ENCODE data around the gene HSD11B2.
"Not testable (repeated sequence)": the region's sequence is repeated elsewhere in the genome, so short reads cannot be mapped to it uniquely, and the experiment has no call there.

HSD11B2 gene

DNA sequence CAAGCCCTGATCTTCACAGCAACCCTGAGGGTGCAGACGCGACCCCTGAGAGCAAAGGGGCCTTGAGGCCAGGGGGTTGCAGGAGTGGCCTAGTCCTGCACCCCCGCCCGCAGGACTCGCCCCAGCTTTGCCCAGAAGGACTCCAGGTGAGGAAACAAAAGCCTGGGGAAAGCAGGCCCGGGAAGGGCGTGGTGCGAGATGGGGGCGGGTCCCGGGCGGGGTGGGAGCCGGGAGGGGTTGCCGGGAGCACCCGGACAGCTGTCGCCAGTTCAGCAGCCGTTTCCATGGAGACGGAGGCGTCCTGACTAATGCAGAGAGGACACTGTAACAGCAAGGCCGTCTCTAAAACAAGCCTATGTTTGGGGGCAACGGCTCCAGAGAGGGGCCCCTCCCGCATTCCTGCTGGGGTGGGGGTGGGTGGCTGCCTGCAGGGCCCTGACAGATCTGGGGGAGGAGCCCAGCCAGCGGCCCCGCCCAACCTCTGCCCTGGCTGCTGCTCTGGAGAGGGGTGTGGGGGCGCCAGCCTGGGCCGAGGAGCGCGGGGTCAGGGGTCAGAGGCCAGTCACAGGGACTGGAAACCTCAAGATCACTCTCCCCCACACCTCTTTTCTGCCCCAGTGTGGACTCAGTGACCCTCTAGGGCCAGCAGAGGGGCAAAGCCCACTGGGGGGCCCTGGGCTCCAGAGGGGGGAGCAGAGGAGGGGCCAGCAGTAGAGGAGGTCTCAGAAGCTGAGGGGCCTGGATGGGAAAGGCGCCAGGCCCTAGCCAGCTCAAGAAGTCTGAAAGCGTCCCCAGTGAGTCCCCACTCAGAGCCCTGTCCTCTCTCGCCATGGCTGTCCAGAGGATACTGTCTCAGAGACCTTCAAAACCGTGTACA lies 34.5 kb upstream of the HSD11B2 start:
- no peak for DNase-seq

DNA sequence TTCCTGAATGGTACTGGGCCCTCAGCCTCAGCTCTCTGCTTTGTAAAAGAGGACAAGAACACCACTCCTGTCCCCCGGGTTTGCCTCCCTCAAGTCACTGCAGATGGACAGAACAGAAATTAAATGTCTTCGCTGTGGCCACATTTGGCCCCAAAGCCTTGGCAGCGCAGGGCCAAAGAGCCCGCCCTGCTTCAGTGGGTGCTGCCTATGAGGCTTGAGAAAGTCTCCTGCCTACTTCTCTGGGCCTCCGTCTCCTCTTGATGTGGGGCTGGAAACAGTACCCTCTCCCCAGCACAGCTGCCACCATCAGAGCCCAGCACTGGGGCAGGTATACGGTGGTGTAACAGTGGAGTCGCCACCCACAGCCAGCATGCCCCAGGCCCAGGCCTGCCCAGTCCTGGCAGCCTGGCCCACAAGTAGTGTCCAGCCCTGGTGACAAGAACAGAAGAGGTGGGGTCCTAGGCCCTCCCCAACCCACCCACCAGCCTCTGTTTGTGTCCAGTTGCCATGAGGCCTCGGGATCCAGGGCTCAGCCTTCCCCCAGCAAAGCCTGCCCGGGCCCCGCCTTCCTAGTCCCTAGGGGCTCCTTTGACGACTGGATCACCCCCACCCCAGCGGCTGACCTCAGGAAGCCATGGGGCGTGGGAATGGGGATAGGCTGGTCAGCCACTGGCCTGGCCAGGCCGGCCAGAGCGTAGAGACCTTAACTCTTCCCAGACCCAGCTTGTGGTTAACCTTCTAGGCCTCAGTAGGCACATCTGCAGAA lies 33.7 kb upstream of the HSD11B2 start:
- no peak for DNase-seq

DNA sequence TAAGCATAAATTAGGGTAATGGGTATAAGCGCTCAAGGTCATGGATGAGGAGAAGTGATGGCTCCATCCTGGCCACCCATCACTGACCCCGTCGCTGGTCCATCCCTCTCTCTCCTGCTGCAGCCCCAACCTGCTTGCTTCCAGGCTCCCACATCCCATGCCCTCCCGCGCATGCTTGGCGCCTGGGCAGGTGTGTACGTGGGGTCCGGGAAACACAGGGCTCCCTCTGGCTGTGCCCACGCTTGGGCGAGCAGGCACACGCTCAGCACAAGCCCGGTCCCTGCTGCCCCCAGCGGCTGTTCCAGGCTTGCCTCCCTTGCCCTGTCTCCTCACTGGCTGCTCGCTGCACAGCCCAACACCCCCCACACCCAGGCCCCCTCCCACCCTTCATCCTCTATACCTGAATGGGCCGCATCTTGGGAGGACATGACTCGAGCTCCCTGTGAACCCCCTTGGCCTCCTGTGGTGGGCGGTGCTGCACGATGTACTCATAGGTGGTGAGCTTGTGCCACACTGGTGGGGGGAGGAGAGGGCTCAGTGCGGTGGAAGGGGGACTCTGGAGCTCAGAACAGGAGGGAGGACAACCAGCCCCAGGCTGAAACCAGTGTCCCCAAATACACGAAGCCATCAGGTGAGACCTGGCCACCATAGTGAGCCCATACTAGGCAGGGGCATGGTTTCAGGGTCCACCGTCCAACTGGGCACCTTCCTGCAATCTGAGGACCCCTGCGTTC lies 32.9 kb upstream of the HSD11B2 start:
- no peak for DNase-seq

DNA sequence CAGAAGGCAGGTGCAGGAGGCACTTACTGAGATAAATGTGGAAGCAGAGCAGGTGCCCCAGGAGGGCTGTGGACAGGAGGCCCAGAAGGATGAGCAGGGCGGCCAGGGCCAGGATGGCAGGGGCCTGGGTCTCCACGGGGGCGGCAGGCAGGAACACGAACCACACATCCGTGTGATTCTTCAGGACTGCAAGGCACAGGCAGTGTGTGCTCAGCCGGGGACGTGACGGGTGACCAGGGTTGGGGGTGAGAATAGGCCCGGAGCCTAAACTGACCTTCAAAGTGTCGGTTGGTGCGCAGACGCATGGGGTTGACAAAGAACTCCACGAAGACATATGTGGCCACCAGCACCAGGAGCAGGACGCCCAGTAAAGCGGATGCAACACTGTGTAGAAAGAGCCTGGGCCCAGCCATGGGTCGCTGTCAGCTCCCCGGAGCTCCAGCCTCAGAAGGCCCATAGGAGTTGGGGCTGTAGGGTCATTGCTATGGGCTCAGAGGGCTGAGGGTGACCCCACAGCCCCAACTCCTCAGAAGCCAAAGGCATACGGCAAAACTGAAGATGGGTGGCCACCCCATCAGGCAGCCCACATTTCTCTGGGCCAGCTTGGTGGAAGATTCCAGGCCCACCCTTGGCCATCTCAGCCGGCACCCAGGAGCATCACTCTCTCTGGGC lies 32.2 kb upstream of the HSD11B2 start:
- DNase-seq, result no peak

DNA sequence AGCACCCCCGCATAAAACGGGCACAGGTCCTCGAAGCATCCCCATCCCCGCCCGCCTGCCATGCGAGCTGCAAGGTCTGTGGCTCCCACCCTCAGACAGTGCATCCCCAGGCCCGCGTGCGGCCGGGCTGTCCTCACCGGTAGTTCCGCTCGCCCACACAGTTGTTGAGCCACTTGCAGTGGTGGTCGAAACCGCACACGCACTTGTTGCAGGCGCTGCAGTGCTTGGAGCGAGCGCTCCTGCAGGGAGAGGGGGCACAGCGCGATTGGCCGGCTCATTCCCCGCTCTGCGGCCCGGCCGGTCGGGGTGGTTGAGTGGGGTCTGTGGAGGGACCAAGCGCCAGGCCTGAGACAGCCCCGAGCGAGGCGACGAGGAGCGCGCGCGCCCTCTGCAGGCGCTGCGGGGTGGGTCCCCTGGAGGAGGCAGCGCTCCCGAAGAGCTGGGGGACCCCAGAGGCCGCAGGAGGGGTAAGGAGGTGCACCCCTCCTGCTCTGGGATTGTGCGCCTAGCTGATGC lies 31.6 kb upstream of the HSD11B2 start:
- DNase-seq, result no peak

DNA sequence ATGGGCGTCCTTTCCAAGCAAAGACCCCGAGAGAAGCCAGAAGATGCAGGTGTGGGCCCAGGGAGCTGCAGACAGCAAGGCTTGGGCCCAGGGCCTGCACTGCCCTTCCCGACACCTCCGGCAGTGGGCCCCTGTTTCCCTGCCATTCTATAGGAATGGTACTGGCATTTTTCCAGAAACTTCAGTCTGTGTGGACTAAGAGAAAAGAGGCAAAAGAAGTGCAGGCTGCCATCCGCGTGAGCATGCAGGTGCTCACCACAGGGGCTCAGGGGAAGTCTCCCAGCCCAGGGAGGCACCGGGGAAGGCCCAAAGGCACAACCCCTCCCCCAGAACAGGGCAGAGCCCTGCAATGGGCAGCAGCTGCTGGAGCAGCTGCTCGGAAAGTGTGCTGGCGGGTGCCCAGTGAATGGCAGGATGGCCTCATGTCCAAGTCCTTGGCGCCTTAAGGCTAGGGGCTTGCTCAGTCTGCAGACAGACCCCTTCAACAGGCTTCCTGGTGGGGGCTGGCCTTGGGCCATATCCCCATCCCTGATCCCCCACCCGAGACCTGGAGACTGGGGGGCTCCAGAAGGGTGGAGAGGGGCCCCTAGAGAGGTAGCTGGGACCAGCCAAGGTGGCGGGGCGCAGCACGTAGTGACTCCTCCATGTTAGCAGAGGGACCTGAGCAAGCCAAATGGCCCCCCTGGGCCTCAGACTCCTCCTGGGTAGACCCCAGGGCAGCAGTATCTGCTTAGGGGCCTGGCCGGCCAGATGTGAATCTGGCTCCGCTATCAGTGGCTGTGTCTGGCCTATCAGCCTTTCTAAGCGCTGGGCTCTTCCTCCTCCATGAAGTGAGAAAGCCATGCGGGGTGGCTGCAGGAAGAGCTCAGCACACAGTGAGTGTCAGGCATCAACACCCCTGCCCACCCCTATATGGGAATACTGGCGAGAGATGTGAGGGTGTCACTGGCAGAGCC lies 30.9 kb upstream of the HSD11B2 start:
- no peak for DNase-seq

DNA sequence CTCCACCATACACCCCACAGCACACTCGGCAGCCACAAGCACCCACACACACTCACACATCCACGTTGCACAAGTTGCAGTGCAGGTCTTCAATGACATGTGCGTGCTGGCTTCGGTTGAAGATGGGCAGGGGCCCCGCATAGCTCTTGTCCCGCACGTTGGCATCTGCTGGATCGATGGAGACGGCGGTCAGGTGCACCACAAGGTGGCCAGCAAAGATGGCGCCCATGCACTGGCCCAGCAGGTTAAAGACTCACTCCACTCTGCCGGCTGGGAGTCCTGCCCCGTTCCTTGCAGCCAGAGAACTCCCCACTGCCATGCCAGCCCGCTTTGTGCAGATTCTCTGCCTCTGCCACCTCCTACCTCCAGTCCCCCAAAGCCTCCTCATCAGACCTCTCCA lies 30.0 kb upstream of the HSD11B2 start:
- DNase-seq, result no peak

DNA sequence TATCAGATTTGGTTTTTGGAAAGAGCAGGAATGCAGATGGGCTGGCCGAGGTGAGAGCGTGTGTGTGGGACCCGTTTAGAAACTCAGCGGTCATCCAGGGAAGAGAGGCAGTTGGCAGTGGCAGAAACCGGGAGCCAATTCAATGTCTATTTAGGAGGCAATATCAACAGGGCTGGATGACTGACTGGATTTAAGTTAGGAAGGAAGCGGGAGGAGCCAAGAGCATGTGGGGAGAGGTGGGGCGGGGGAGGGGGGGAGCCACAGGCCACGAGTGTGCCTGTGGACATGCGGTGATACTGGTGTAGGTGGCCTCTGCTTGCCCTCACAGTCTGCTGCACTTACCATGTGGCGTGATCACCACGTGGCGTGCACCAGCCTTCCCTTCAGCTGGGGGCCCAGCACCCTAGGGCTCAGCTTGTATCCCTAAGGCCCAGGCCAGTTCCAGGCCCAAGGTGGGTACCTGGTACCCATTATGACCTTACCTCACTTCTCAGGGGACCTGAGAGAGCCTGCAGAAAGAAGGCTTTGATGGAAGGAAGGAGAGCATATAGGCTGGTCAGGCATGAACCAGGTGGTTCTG lies 26.9 kb upstream of the HSD11B2 start:
- no peak for DNase-seq

DNA sequence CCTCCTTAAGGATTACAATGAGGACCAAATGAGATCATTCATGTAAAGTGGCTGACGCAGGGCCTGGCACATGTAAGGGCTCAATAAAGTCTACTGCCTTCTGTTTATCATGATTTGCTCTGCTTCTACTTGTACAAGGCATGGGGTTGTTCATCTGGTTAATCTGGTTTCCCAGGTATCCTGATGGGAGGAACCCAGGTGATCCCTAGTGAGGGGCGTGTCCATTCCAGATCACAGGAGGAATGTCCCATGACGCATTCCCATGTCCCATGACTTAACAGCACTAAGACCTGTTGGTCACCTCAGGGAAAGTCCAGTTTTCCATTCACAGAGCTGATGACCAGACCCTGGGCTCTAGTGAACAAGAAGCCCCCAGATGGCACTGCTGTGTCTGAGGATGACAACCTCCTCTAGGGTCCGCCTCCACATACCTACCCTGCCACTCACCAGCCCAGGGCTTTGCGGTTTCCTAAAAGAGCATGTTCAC lies 26.1 kb upstream of the HSD11B2 start:
- DNase-seq, result no peak

DNA sequence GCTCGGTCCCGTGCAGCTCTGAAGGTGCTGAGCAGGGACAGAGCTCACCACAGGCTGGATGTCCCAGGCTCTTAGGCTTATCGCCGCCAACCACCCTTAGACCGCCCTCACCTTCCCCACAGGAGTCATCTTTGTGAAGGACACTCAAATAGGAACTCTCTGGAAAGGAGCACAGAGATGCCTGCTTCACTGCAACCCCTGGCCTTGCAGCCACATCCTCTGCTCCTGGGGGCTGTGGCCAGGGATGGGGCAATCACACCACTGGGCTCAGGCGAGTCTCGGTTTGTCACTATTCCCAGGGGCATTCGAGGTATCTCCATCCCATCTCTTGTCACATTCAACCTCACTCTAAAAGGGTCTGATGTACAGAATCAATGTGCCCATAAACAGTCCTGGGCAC lies 25.6 kb upstream of the HSD11B2 start:
- DNase-seq, result no peak

DNA sequence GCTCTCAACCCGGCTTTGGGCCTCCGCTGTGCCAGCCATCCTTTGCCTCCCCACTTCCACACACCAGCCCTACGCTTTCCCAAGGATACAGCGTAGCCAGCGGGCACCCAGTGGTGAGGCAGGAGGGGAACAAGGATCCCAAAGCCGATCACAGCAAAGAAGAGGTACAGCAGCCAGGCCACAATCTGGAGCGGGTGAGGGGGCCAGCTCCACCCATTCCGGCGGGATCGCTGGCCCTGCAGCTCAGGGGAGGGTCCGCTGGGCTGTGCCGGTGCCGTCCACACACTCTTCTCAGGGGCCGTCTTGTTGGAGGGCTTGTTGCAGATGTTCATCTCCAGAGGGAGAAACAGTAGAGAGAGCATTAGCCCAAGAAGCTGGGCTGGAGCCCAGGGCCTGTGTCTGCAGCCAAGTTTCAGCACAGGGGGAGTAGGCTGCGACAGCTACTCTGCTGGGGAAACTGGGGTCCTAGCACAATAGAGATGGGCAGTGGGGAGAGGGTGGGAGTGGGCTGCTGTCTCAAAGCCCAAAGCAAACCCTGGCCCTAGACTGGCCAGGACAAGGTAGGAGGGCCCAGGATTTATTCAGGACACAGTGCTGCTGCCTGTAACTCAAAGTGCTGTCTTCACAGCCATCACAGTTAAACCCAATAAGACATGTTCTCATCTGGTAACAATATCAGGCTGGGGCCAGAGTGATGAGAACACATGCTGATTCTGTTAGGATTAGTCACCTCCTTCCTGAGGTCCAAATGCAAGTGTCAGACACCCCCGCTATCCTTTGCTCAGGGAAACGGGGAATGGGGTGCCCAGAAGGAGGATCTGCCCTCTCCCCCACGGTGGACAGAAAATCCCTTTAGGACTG lies 24.6 kb upstream of the HSD11B2 start:
- DNase-seq, result no peak

DNA sequence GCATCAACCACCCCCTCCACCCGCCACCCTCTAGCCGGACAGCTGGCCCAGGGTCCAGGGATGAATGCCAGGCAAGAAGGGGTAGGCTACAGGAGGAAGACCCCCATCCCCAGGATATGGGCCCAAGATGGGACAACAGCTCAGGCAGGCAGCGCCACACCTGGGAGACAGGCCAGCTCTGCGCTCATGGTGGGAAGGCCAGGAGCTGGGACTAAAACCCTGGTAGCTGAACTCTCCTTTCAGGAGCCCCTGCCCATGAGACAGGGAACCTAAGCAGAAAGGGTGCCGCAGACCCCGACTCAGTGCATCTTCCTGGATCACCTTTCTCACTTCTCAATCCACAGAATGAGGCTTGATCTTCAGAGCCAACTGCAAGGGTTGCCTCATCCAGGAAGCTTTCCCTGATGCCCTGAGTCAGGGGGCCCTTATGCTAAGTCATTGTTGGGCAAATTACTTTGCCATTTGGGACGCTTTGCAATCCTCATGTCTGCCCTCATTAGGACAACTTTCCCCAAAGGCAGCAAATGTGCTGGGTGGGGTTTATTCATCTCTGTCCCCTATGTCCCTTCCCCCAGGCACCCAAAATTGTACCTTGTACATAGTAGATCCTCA lies 23.6 kb upstream of the HSD11B2 start:
- no peak for DNase-seq

DNA sequence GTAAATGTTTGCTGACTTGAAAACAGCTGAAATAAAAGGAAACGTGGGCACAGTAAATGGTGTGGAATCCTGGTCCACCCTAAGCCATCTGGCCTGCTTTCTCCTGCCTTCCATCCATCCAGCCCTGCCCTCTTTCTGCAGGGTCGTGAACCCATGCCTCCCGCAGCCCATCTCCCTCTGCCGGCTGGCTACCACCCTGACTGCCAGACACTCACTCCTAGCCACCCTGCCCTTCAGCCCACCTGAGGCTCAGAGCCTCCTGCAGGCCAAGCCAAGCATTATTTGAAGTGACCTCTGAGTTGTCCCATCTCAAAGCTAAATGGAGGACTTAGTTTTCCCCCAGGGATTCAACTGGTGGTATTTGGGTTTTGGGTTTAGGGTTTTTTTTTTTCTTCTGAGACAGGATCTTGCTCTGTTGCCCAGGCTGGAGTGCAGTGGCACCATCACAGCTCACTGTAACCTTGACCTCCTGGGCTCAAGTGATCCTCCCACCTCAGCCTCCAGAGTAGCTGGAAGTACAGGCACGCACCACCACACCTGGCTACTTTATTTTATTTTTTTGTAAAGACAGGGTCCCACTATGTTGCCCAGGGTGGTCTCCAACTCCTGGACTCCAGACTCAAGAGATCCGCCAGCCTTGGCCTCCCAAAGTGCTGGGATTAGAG lies 23.0 kb upstream of the HSD11B2 start:
- no peak for DNase-seq

DNA sequence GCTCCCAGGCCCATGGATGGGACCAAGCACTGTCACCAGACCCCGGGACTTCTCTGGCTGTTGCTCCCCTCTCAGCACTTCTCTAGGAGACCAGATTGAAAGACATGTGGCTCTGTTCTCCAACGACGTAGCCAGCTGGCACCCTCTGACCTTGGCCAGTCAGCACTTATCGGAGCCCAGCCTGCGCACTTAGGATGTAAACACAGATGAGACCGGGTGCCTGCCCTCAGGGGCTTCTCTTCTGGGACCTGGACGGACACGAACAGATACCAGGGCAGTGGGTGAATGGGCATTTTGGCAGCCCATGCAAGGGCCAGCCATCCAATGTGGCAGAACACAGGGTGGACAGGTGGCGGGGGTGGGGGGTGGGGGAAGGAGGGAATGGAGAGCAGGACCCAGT lies 21.3 kb upstream of the HSD11B2 start:
- DNase-seq, result no peak

DNA sequence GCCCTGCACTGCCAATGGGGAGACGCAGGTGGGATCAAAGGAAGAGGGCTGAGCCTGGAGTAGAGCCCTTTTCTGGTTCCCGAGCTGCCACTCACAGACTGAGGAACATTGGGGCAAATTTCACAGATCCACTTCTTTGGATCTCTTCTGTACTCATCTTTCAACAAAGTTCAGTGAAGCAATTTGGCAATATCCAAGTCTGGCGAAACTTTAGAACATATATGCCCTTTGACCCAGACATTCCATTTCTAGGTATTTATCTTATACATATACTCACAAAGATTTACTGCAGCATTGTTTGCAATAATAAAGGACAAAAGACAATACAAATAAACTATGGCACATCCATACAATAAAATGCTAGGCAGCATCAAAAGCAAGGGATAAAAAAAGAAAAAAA lies 19.6 kb upstream of the HSD11B2 start:
- no peak for DNase-seq

DNA sequence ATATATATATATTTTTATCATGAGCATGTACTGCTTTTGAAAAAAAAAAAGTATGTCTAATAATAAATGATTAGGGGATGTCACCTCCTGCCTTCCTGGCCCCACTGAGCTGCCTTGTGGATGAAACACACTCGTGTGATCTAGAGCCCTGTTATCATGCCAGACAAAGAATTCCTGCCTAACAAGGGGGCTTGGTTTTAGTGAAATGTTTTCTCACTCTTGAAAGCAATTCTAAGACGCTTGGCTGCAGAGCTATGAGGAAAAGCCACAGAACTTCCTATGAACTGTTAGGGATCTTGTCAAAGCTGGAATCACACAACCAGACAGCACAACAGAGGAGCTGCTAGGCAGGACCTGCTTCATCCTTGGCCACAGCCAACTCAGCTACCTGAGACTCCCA lies 18.6 kb upstream of the HSD11B2 start:
- no peak for DNase-seq

DNA sequence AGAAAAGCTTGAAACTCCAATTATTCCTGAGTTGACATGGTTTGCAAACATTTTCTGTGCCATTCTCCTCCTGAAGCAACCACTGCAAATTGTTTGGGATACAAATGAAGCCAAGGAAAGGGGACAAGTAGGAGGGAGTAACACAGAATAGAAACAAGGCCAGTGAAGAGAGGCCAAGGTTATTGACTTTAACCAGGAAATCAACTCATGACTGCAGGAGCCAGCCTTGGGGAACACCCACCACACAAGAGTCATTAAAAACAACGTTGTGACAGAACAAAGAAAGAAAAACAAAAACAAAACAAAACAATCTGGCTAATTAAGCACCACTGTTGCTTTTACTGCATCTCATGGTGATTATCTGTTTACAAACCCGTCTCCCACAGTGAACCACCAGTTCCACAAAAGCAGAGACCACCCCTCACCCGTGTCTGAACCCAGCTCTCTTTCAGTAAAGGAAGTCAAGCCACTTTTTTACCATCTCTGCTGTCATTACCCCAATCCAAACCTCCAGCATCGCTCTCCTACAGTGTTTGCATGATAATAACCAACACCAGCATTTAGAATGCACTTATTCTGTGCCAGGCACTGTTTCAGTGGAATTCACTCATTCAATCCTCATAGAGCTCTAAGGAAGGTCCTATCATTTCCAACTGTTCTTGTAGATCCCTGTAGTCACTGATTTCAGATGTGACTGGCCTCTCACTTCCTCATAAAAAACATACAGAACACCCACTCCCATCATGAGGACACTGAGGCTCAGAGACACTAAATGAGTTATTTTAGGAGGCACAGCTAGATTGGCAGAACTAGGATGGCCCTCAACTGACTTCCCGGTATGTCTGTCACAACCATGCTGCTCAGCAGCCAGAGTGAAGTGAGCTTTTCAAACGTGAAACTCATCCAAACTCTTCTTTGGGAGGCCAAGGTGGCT lies 16.7 kb upstream of the HSD11B2 start:
- no peak for DNase-seq

DNA sequence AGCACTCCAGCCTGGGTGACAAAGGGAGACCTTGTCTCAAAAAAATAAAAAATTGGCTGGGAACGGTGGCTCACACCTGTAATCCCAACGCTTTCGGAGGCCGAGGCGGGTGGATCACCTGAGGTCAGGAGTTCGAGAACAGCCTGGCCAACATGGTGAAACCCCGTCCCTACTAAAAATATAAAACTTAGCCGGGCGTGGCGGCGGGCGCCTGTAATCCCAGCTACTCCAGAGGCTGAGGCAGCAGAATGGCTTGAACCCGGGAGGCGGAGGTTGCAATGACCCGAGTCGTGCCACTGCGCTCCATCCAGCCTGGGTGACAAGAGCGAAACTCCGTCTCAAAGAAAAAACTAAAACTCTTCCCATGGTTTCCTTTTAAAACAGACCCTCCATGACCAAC lies 15.5 kb upstream of the HSD11B2 start:
- not testable (repeated sequence) for DNase-seq

Measured in GOT3 (cell line).